GM10248 (cell line): ENCODE data around the gene TBX19.
A peak's percentile ranks its signal among the peaks of the same experiment; 100 is the strongest.

Source experiments
- CTCF ChIA-PET: fragments of 300-600 bp; sonication (Branson Sonifier 250); formaldehyde crosslinking; extraction: SDS; loops from one replicate; lab custom pipeline; 2021; ENCODE audit warnings: antibody characterized with exemption; lab: Yijun Ruan, JAX
- POLR2A ChIA-PET: fragments of 350-650 bp; sonication (Branson Sonifier 250); formaldehyde crosslinking; extraction: SDS; loops from one replicate; lab custom pipeline; 2020; ENCODE audit warnings: antibody characterized with exemption; lab: Yijun Ruan, JAX
- DNase-seq: peaks from one replicate; pipeline ENCODE4 v3.0.0; 2012; ENCODE audit errors: extremely low spot score
- CTCF ChIP-seq: IDR thresholded peaks from 2 replicates; pipeline ENCODE4 v1.5.1; 2012; ENCODE audit warnings: mild to moderate bottlenecking, low read depth; ENCODE audit errors: extremely low read depth, missing control alignments, control extremely low read depth

The TBX19 gene

GRCh38 chr1:168280296-168280927 is at the start of gene TBX19:
TSS of gene TBX19 (plus strand) at chr1:168280877. CDS start at chr1:168281091, 214 bp downstream.
- no peak for DNase-seq
- POLR2A ChIA-PET: no interaction called here
- no peak for TF ChIP-seq CTCF
- CTCF ChIA-PET: interaction anchor here (1.3 kb wide), 1 partner anchor 11 kb away, joined by 4 read pairs; no protein-coding TSS in a partner anchor

- ChIA-PET CTCF (interaction anchor here (0.7 to 3.7 kb wide), 30 partner anchors 9 to 520 kb away, joined by 3 to 39 read pairs (median 4); partner anchors contain the start of gene SFT2D2), POLR2A (interaction anchor here (0.5 to 2.0 kb wide), 5 partner anchors 9 to 519 kb away, joined by 3 to 4 read pairs (median 3); partner anchors contain the start of gene SFT2D2)
- TF ChIP-seq CTCF: peak; percentile 59
- peak; percentile 52 for DNase-seq
These were observed 45.7 kb upstream of the TBX19 start for GRCh38 chr1:168234846-168235547.

GRCh38 chr1:168235548-168235885 is 45.2 kb upstream of the TBX19 start:
- POLR2A ChIA-PET: interaction anchor here (0.5 to 1.4 kb wide), 3 partner anchors 8 to 519 kb away, joined by 3 read pairs; no protein-coding TSS in a partner anchor
- CTCF ChIA-PET: interaction anchor here (0.9 to 3.7 kb wide), 25 partner anchors 8 to 520 kb away, joined by 3 to 39 read pairs (median 6); partner anchors contain the start of gene SFT2D2
- no peak for DNase-seq

GRCh38 chr1:168235937-168236336 is 44.7 kb upstream of the TBX19 start:
- ChIA-PET POLR2A (interaction anchor here (0.5 to 1.4 kb wide), 3 partner anchors 9 to 520 kb away, joined by 3 read pairs; no protein-coding TSS in a partner anchor), CTCF (interaction anchor here (0.9 to 3.7 kb wide), 24 partner anchors 8 to 521 kb away, joined by 3 to 39 read pairs (median 6); partner anchors contain the start of gene SFT2D2)
- TF ChIP-seq CTCF: no peak
- DNase-seq: no peak

More at GRCh38 chr1:168235548-168235885, 45.2 kb upstream of the TBX19 start:
- TF ChIP-seq CTCF: no peak

- POLR2A ChIA-PET: interaction anchor here (1.4 kb wide), 1 partner anchor 10 kb away, joined by 3 read pairs; no protein-coding TSS in a partner anchor
- no peak for TF ChIP-seq CTCF
- no peak for DNase-seq
- CTCF ChIA-PET: no interaction called here
These were observed 43.7 kb upstream of the TBX19 start for GRCh38 chr1:168236836-168237611.

GRCh38 chr1:168243198-168243597 is 37.5 kb upstream of the TBX19 start:
- TF ChIP-seq CTCF: no peak
- CTCF ChIA-PET: interaction anchor here (2.2 kb wide), 1 partner anchor 8 kb away, joined by 14 read pairs; no protein-coding TSS in a partner anchor
- POLR2A ChIA-PET: no interaction called here
- DNase-seq: no peak
